ENCODE results near the gene CDK15.

CDK15 gene

DNA sequence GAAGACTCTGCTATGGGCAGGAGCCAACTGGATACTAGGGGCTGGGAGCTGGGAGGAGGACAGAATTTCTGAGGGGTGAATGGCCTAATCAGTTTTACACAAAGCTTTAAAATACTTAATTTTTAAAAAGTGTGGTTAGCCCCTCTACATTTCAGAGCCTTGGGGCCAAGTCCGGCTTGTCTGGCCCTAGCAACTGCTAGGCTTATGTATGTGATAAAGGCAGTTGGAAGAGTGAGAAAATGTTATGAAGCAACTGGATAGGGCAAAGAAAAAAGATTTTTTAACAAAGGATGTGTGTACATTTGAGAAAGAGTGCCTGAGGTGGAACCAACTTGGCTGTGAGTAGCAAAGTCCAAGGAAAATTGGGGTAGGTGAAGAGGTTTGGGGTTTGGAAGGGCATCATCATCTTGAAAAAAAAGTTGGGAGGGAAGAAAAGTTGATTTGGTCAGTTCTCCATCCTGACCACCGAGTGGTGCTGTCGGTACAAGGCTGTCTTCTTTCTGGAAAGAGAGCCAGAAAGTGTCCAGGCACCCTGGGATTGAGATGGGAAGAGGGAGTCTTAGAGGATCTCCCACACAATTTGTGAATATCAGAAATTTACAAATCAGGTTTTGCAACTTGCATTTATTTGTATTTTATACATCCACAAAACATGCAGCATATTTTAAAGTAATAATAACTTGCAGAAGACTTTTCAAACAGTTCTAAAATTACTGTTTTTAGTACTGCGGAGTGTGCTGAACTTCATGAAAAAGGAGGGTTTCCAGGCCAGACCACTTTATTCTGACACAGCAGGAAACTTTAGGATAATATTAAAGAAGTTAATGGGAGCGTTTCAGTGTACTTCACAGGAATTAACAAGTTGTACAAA, 10.5 kb upstream of the CDK15 start:
- H3K9ac ChIP-seq (ENCODE audit: low read length) = no peak overlapping the region
- H3K9me2 ChIP-seq (ENCODE audit: low read depth, low read length) = no peaks in the 10 kb centered on the region
- no peaks in the 10 kb centered on the region for H3K79me2 ChIP-seq (ENCODE audit: insufficient read depth, low read length)
- H3F3A ChIP-seq (ENCODE audit: insufficient read depth, low read length) = no peaks in the 10 kb centered on the region
- TF ChIP-seq EZH2 (IDR thresholded peaks at IDR 0.05; ENCODE audit: borderline replicate concordance, low read length) = no peak
- TF ChIP-seq, protein P1, sequence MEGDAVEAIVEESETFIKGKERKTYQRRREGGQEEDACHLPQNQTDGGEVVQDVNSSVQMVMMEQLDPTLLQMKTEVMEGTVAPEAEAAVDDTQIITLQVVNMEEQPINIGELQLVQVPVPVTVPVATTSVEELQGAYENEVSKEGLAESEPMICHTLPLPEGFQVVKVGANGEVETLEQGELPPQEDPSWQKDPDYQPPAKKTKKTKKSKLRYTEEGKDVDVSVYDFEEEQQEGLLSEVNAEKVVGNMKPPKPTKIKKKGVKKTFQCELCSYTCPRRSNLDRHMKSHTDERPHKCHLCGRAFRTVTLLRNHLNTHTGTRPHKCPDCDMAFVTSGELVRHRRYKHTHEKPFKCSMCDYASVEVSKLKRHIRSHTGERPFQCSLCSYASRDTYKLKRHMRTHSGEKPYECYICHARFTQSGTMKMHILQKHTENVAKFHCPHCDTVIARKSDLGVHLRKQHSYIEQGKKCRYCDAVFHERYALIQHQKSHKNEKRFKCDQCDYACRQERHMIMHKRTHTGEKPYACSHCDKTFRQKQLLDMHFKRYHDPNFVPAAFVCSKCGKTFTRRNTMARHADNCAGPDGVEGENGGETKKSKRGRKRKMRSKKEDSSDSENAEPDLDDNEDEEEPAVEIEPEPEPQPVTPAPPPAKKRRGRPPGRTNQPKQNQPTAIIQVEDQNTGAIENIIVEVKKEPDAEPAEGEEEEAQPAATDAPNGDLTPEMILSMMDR (IDR thresholded peaks at IDR 0.05; ENCODE audit: low read length) = peak; percentile 47; the same call in 1 of the 2 replicates
- H3K27me3 ChIP-seq (ENCODE audit: insufficient read depth, low read length) = no peaks in the 10 kb centered on the region
- H3K4me2 ChIP-seq (ENCODE audit: low read length) = no peak overlapping the region
- H2AFZ ChIP-seq (ENCODE audit: low read length) = no peak overlapping the region
- no peak overlapping the region for H3K27ac ChIP-seq (ENCODE audit: low read depth, low read length, poor library complexity, severe bottlenecking)
- no peaks in the 10 kb centered on the region for H4K20me1 ChIP-seq (ENCODE audit: insufficient read depth, low read length)
- H3K4me3 ChIP-seq (ENCODE audit: low read depth, low read length, poor library complexity, severe bottlenecking) = no peak overlapping the region
- no peaks in the 10 kb centered on the region for H3K36me3 ChIP-seq (ENCODE audit: insufficient read depth, low read length)
- H3K9me3 ChIP-seq (ENCODE audit: low read length) = no peaks in the 10 kb centered on the region
- no peaks in the 10 kb centered on the region for H3K4me1 ChIP-seq (ENCODE audit: insufficient read depth, low read length, severe bottlenecking)

DNA sequence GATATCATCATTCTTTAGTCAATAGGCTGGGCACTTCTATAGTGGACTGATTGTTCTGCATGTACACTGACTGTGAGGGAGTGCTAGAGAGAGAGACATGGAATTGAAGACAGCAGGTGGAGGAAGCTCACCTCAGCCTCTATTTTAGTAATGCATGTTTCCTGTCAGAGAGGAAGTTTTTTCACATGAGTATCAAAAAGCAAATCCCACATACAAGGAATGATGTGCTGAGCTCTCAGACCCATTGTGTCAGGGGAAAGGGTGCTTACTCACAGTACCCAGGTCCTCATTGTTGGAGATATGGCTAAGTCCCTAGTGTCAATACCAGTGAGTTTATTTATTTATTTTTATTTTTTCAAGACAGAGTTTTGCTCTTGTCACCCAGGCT, 9.9 kb upstream of the CDK15 start:
- H3K4me3 ChIP-seq (ENCODE audit: low read depth, low read length, poor library complexity, severe bottlenecking) = no peak overlapping the region

GRCh38 chr2:201797175-201797840, 9.0 kb upstream of the CDK15 start:
- Histone ChIP-seq H3K4me2 (ENCODE audit: low read length) (no peak overlapping the region), H3K27ac (ENCODE audit: low read depth, low read length, poor library complexity, severe bottlenecking) (no peak overlapping the region), H3K9ac (ENCODE audit: low read length) (no peak overlapping the region), H3K36me3 (ENCODE audit: insufficient read depth, low read length) (no peaks in the 10 kb centered on the region), H3K4me1 (ENCODE audit: insufficient read depth, low read length, severe bottlenecking) (no peaks in the 10 kb centered on the region), H3K9me2 (ENCODE audit: low read depth, low read length) (no peaks in the 10 kb centered on the region), H3F3A (ENCODE audit: insufficient read depth, low read length) (no peaks in the 10 kb centered on the region), H4K20me1 (ENCODE audit: insufficient read depth, low read length) (no peaks in the 10 kb centered on the region), H3K9me3 (ENCODE audit: low read length) (no peaks in the 10 kb centered on the region), H3K79me2 (ENCODE audit: insufficient read depth, low read length) (no peaks in the 10 kb centered on the region), H3K4me3 (ENCODE audit: low read depth, low read length, poor library complexity, severe bottlenecking) (no peak overlapping the region), H2AFZ (ENCODE audit: low read length) (no peak overlapping the region), H3K27me3 (ENCODE audit: insufficient read depth, low read length) (peaks cover 3% of the 10 kb centered on the region; the same call in 1 of the 2 replicates)
- no peak for TF ChIP-seq EZH2 (IDR thresholded peaks at IDR 0.05; ENCODE audit: borderline replicate concordance, low read length)
- TF ChIP-seq, protein P1 (IDR thresholded peaks at IDR 0.05; ENCODE audit: low read length) = no peak

More for the DNA sequence above, 9.9 kb upstream of the CDK15 start:
- Histone ChIP-seq H3K4me2 (ENCODE audit: low read length) (no peak overlapping the region), H4K20me1 (ENCODE audit: insufficient read depth, low read length) (no peaks in the 10 kb centered on the region), H3K9me2 (ENCODE audit: low read depth, low read length) (no peaks in the 10 kb centered on the region), H3K79me2 (ENCODE audit: insufficient read depth, low read length) (no peaks in the 10 kb centered on the region), H3F3A (ENCODE audit: insufficient read depth, low read length) (no peaks in the 10 kb centered on the region), H3K4me1 (ENCODE audit: insufficient read depth, low read length, severe bottlenecking) (no peaks in the 10 kb centered on the region), H3K9ac (ENCODE audit: low read length) (no peak overlapping the region), H3K27me3 (ENCODE audit: insufficient read depth, low read length) (no peaks in the 10 kb centered on the region), H3K9me3 (ENCODE audit: low read length) (no peaks in the 10 kb centered on the region), H3K36me3 (ENCODE audit: insufficient read depth, low read length) (no peaks in the 10 kb centered on the region), H3K27ac (ENCODE audit: low read depth, low read length, poor library complexity, severe bottlenecking) (no peak overlapping the region), H2AFZ (ENCODE audit: low read length) (no peak overlapping the region)
- TF ChIP-seq, protein P1 (IDR thresholded peaks at IDR 0.05; ENCODE audit: low read length) = no peak
- no peak for TF ChIP-seq EZH2 (IDR thresholded peaks at IDR 0.05; ENCODE audit: borderline replicate concordance, low read length)

All from OCI-LY1 (cell line).